Measurements from ENCODE around the gene RGCC.
"Not testable (repeated sequence)": the region's sequence is repeated elsewhere in the genome, so short reads cannot be mapped to it uniquely, and the experiment has no call there.

Gene RGCC, protein sequence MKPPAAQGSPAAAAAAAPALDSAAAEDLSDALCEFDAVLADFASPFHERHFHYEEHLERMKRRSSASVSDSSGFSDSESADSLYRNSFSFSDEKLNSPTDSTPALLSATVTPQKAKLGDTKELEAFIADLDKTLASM

DNA sequence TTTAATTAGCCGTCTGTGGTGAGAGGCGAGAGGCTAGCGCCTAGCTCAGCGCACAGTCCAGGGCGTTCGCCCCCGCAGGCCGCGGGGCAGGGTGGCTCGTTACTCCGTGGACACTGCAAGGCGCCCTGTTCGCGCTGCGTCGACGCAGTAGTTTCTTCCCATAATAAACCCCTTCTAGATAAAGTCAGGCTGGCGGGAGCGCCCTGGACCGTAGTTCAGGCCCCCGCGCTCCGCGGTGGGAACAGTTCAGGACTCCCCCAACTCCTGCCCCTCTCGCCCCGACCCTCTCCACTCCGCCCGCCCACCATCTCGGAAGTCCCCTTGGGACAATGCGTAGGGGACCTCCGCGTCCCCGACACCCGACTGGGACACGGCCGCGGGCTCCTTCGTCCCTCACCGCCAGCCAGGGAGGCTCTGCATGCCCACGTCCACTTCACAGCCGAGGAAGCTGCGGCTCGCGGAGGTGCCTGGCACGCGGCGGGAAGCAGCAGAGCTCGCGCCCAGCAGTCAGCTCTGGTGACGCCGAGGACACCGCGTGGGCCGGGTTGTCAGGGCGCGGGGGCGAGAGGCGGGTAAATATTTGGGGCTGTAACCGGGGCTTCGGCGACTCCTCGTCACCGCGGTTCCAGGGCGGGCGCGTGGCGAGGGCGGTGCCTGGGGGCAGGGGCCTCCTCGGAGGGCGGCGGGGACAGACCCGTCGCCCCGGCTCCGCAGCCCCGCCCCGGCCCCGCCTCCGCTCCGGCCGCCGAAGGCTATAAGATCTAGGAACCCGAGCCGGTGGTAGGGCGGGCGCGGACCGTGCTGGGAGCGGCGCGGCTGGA is at the start of gene RGCC:
Gene RGCC, plus strand, starts transcription at position 783 of the 821 bp plus-strand sequence. CDS start 158 bp downstream, outside the sequence.
- DNase-seq: peak; percentile 98

DNA sequence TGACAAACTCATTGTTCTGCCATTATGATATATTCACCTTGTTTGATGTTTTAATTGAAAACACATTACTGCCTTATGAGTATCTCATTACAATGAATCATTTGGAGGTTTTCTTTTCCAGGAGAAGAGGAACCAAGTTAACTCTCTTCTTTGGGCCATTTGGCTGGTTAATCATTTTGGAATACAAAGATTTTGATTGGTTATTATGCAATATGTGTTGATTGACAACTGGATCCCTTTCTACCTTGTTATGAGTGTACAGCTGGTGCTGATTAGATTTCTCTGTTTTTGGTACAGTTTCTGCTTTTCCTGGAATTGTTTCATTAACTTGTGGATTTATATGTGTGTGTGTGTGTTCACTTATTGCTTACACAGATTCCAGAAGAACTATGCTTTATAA is 49.2 kb upstream of the RGCC start:
- DNase-seq: no peak

DNA sequence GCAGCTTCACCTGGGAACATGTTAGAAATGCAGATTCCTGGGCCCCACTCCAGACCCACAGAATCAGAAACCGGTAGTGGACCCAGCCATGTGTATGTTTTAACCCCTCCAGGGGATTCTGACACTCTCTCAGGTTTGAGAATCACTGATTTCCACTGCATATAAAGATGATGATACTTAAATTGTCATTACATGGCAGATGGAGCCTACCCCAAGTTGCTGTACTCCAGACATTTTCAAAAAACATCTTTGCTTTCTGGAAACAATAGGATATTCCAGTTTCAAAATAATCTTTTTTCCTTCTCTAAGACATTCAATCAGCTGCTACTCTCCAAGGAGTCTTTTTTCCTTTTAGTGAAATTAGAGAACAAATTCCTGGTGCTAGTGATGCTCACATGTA is 48.6 kb upstream of the RGCC start:
- DNase-seq: no peak

DNA sequence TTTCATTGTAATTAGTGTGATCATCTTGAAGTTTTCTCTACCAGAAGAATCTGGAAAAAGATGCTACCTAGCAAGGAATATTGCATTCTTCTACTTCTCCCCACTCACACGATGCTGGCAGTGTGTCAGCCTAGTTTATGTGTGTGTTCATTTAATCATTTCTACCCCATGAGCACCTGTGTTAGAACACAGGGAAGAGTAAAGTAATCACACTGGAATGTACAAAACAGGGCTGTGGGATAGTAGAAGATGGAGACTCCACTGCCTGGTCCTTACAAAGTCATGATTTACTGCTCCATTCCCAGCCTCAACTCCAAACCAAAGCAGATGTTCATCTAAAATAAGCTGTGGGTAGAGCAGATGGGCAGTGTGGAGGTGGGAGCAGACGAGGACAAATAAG is 47.7 kb upstream of the RGCC start:
- no peak for DNase-seq

DNA sequence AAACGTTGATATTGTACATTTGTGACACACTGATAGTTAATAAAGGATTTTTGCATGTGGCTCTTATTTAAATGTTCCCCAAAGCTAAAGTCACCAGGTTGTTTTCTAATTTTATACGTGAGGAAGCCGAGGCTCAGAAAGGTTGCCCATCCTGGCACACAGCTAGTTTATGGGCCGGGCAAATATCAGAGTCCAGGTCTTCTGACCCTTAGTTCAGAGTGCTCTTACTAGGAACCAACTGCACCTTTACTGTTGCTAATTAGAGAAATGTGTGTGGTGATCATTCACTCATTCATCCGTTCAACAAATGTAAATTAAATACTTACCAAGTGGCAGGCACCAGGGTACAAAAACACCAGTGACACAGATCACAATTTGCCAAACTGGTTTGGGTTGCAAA is 46.3 kb upstream of the RGCC start:
- DNase-seq: no peak

DNA sequence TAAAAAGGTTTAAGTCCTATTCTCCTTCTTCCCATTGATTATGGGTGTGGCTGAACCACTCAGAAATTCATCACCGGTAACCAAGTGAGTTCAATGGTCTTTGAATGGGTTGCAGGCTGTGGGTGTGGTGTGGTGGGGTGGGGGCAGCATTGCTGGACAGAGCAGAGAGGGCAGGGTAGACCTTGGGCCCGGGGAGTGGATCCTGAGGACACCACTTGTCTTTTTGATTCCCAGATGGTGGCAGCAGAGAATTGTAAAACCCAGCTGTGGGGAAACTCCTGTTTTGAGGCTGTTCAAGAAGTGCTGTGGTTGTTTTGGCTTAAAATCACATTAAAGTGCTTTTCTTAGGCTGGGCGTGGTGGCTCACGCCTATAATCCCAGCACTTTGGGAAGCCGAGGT is 45.8 kb upstream of the RGCC start:
- no peak for DNase-seq

DNA sequence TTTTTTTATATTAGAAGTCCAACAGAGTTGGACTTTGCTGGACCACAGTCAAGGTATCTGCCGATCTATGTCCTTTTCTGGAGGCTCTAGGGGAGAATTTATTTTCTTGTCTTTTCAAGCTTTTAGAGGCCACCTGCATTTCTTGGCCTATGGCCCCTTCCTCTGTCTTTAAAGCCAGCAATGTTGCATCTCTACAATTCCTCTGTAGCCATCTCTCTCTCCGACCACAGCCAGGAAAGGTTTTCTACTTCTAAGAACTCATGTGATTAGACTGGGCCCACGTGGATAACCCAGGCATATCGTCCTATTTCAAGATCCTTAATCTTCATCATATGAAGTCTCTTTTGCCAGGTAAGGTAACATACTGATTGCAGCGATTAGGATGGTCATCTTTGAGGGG is 43.5 kb upstream of the RGCC start:
- no peak for DNase-seq

DNA sequence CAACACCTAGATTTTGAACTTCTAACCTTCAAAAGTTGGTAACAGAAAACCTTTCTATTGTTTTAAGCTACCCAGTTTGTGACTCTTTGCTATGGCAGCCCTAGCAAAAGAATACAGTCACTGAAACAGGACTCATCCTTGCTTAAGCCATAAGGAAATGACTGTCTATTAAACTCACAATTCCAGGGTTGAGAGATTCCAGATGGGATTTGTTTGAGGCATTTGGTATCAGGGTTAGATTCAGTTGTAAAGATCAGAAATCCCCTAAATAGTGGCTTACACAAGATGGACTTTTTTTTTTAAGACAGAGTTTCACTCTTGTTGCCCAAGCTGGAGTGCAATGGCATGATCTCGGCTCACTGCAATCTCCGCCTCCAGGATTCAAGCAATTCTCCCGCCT is 41.1 kb upstream of the RGCC start:
- DNase-seq: no peak

DNA sequence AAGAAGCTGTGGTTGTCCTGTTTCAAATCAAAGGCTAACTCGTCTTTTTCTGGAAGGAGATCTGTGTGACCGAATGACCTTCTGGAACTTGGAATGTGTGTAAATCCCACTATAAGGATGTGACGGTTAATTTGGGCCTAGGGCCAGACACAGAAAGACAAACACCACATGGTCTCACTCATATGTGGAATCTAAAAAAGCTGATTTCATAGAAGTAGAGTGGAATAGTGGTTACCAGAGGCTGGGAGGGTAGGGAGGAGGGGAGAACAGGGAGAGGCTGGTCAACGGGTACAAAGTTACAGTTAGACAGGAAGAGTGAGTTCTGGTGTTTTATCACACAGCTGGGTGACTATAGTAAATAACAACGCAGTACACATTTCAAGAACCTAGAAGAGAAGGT is 39.3 kb upstream of the RGCC start:
- DNase-seq: no peak

DNA sequence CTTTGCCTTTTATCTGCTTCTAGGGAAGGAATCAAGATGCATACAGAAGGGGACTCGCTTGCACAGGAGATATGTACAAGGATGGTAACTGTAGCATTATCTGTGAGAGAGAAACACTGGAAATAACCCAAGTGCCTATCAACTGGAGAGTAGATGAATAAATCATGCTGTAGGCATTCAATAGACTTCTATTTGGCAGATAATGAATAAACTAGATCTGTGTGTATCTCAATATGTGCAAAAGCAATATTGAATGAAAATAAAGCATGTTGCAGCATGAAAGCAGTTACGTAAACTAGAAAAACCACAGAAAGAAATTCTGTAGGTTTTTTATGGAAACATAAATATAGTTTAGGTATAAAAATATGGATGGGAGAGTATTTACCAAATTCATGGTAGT is 38.6 kb upstream of the RGCC start:
- DNase-seq: no peak

DNA sequence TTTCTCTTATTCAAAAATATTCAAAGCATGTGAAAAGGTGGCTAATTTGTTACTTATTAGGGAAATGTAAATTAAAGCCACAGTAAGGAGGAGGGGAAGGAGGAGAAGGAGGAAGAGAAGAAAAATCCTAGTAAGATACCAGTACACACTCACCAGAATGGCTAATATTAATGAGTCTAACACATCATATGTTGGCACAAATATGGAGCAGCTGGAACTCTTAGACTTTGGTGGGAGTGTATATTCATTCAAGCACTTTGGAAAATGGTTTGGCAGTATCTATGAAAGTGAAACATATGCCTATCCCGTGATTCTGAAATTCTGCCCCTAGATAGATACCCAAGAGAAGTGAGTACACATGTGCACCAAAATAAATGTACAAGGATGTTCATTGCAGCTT is 38.1 kb upstream of the RGCC start:
- no peak for DNase-seq

DNA sequence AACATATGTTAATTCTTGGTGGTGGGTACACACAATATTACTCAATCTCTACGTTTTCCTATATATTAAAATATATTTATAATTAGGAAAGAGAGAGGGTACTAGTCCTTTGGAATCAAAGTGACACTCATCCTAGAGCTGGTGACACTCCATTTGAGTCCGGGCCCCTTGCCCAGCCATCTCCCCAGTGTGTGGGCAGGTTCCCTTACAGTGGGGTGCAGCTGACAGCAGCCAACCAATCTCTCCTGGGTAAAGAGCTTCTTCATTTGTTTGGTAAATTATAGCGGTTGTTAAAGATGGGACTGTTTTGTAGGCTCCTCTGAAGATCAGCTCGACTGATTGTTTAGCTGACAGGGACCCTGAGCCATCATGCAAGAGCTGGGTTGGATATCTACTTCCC is 37.2 kb upstream of the RGCC start:
- no peak for DNase-seq

DNA sequence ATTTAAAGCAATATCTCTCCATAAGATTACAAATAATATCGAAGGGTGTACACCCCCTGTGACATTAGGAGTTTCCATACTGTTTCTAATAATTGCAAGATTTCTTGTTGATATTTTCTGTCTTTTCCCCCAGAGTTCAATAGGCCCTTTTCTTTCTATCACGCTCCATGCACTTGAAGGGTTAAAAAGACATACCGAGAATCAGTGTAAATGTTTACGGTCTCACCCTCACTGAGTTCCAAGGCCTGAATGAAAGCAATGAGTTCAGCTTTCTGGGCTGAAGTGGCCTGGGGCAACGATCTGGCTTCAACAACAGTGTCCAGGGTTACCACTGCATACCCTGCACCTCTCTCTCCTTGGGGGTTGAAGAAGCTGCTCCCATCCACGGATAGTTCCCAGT is 36.0 kb upstream of the RGCC start:
- DNase-seq: not testable (repeated sequence)

DNA sequence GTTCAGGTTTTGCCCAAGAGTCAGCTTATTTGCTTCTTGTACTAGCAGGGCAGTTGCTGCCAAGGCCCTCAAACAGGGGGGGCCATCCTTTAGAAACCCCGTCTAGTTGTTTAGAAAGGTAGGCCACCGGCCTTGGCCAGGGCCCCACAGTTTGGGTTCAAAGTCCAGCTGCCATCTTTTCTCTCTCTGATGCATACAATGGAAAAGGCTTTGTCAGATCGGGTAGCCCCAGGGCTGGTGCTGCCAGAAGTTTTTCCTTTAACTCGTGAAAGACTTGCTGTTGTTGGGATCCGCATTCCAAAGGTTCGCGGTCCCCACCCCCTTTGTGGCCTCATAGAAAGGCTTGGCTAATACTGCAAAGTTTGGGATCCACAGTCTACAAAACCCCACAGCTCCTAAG is 35.4 kb upstream of the RGCC start:
- not testable (repeated sequence) for DNase-seq

DNA sequence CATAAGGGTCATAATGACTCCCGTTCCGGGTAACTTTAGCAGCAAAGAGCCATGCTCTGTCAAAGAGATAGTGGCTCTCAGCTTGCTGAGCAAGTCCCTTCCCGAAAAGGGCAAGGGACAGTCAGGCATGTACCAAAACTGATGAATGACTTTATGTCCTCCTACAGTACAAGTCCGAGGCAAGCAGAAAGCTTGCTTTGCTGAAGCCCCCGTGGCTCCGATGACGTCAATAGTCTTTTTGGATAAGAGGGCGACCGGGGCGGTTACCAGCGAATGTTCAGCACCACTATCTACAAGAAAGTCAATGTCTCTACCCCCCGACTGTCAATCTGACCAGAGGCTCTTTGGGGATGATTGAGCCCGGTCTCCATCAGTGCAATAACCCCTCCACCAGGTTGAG is 34.1 kb upstream of the RGCC start:
- DNase-seq: not testable (repeated sequence)

DNA sequence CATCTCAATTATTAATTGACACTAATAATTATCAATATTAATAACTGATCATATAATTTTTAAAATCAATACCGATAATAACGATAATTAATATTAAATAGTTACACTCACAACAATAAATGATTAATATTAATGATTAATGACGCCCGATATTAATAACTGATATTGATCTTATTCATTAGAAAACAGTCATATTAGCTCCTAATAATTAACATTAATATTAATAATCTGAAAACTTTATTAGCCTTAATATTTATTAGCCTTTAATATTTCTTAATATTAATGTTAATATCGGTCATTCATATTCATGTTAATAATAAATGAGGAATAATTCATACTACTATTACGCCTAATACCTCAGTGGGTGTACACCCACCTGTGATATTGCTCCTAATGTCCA is 32.7 kb upstream of the RGCC start:
- not testable (repeated sequence) for DNase-seq

DNA sequence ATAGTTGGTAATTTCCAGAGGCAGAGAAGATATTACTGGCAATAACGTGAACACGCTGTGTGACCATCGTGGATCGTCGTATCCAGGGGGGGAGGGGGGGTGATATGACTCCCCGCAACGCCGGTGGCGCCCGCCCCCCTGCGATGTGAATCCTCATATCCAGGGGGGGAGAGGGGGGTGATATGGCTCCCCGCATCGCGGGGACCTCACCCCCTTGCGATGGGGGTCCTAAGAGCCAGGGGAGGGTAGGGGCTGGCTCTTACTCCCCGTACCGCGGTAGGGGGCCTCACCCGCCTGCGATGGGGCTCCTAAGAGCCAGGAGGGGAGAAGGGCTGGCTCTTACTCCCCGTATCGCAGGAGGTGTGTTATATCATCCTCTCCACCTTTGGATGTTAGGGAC is 31.3 kb upstream of the RGCC start:
- no peak for DNase-seq

DNA sequence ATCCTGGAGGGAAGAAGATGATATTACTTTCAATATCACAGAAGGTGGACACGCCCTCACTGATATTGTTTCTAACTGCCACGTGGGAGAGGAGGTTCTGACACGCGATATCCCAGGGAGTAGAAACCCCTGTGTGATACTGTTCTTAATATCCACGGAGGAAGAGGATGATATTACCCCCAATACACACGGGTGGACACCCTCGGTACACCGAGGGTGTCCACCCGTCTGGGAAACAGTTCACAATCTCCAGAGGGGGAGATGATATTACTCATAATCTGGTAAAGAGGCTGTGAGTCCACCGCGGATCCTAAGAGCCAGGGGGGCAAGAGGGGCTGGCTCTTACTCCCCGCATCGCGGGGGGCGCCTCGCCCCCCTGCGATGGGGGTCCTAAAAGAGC is 29.7 kb upstream of the RGCC start:
- no peak for DNase-seq

DNA sequence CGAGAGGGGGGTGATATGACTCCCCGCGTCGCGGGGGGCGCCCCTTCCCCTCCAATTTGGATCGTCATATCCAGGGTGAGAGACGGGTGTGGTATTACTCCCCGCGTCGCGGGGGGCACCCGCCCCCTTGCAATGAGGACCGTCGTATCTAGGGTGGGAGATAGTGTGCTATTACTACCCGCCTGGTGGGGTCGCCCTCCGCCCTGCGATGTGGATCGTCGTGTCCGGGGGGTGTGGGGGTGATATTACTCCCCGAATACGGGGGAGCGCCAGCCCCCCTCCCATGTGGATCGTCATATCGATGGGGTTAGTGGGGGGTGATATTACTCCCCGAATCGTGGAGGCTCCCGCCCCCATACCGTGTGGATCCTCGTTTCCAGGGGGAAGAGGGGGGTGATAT is 29.2 kb upstream of the RGCC start:
- DNase-seq: peak; percentile 77

DNA sequence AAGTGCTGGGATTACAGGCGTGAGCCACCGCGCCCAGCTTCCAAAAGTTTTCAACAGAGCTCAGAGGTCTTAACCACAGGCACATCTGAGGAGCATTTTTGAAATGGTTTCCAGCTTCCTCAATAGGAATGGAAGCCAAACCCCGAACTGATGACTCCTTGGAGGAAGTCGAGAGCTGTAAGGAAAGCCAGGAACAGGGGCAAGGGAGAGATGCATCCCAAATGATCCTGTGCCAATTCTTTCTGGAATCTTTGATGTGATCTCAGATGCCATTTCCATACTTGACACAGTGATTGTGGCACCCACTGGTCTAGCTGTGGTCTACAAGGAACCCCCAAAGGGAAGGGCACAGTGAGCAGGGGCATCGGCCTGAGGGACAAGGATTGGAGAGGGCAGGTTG is 23.3 kb upstream of the RGCC start:
- DNase-seq: not testable (repeated sequence)

DNA sequence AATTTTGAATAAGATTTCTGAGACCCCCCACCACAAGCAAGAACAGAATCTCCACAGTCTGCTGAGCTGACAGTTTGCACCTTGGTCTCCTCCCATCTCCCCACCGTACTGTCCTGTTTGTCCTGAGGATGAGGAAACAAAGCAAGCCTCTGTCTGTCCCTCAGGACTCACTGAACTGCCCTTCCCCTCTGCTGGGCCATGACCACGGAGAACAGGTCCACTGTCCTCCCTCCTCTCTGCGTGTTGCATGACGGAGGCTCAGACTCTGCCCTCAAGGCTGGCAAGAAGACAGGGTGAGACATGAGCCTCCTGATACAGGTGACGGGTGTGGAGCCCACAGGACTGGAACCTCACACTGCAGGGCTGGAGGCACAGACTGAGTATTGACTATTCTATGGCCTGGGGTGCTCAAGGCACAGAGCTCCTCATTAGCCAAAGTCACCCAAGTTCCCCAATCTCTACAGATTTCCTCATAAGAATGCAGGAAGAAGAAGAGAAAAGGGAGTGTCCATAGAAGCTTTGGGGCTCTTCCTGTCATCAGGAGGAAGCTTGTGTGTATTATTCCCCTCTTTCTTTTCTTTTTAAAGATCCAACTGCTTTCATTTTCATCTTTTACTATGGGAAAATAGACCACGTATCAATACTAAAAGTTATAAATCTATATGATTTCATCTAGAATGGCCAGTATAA is 22.4 kb upstream of the RGCC start:
- no peak for DNase-seq

DNA sequence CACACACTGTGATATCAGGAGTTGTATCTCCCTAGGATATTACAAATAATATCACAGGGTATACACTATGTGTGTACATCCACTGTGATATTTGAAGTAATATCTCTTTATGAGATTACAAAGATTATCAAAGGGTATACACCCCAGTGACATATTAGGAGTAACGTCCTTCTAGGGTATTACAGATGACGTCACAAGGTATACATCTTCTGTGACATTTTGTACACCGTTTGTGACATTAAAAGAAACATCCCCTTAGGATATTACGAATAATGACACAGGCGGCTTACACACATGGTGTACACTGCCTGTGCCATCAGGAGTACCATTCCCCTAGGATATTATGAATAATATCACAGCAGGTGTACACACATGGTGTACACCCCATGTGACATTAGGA is 13.4 kb upstream of the RGCC start:
- DNase-seq: no peak

DNA sequence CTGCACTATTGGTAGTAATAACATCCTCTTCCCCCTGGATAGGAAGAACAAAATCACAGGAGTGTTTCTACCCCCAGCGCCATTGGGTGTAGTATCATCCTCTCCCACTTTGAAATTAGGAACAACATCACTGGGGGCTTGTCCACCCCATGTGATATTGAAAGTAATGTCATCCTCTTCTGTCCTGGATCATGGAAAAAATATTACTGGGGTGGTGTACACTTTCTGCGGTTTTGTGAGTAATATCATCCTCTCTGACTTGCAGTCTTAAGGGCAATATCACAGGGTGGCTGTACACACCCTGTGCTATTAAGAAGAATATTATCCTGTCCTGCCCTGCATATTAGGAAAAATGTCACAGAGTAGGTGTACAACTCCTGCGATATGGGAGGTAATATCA is 4.9 kb upstream of the RGCC start:
- no peak for DNase-seq

DNA sequence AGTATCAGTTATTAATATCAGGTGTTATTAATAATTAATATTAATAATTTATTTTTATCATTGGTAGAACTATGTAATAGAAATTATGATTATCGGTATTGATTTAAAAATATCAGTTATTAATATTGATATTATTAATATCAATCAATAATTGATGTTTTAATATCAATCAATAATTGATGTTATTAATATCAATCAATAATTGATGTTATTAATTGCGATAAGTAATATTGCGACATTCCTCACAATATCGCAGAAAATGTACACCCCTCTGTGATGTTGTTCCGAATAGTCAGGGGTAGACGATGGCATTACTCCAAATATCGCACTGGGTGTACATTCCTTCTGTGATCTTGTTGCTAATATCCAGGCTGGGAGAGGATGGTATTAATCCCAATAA is 3.7 kb upstream of the RGCC start:
- no peak for DNase-seq

Measured in activated CD8-positive, alpha-beta memory T cell treated with anti-CD3 and anti-CD28 coated beads for 24 hours (primary cell).